GM18861 (cell line): ENCODE measurements around the gene ZNF438.
"Not testable (repeated sequence)": the region's sequence is repeated elsewhere in the genome, so short reads cannot be mapped to it uniquely, and the experiment has no call there.

Experiments
- ATAC-seq: cut with Tn5 transposase; IDR thresholded peaks from one replicate; pipeline ENCODE4 v1.9.1; 2021; ENCODE audit not compliant: unreplicated experiment

The ZNF438 gene

DNA sequence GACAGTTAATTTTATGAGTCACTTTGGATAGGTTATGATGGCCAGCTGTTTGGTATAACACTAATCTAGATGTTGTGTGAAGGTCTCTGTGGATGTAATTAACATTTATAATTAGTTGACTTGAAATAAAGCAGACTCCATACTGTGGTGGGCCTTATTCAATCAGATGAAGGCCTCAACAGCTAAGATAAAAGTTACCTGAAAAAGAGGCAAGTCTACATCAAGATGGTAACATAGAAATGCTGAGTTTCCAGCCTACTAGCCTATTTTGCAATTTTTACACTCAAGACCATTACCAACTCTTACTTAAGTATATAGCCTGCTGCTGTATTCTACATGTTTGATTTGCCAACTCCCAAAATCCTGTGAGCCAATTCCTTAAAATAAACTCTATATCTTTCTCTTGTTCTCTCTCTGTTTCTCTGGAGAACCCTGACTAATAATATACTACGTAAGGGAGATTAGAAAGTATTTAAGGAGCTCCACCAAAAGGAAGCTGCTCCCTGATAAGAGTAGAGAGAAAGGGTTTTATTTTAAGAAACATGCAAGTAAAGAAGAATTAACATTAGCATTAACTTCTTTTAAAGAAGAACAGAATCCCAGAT is 42.7 kb downstream of the ZNF438 start:
- ATAC-seq: no peak

DNA sequence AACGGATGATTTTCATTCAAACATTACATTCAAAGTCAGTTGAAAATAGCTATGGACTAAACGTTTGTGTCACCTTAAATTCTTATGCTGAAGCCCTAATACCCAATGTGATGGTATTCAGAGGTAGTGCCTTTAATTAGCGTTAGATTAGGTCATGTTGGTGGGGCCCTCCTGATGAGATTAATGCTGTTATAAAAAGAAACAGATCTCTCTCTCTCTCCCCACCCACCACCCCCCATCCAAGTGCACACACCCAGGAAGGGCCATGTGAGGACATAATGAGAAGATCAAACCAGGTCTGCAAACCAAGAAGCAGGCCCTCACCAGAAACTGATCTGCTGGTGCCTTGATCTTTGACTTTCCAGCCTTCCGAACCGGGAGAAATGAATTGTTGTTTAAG is 44.2 kb downstream of the ZNF438 start:
- no peak for ATAC-seq

GRCh38 chr10:30986053-30986555 is 45.6 kb downstream of the ZNF438 start:
- no peak for ATAC-seq

- no peak for ATAC-seq
Observed at GRCh38 chr10:30985512-30985911, 46.2 kb downstream of the ZNF438 start.

DNA sequence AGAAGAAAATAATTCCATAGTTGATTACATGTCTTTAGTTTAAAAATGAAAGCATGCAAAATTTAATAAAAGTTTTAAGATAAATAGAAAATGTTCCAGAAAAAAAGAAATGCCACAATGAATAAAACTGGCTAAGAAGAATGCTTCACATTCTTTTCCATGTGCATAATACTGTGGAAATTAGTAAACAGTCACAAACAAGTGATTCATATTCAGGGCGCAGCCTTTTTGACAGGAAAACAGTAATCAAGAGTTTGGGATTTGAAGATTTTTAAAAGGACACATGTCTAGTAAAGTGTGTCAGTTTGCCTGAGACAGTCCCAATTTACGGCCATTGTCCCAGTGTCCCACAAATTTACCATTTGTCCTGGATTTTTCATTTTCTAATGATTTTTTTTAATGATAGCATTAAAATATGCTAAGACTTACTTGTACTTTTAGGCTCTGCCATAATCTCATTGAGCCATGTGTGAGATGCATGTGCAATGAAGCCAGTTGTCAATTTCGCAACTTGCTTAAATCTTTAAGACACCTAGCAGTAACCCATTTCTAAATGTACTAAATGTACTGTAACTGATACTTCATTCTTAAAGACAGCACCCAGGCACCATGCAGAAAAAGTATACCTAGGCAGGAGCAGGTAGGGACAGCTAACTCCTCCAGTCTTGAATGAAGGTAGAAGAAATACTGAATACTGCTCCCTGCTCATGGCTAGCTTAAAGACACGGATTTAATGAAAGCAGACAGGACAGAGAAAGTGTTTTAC is 46.9 kb downstream of the ZNF438 start:
- ATAC-seq: no peak

GRCh38 chr10:30983209-30983608 is 48.5 kb downstream of the ZNF438 start:
- not testable (repeated sequence) for ATAC-seq

GRCh38 chr10:30980951-30981616 is 50.6 kb downstream of the ZNF438 start:
- no peak for ATAC-seq

GRCh38 chr10:30979956-30980355 is 51.7 kb downstream of the ZNF438 start:
- ATAC-seq: no peak

GRCh38 chr10:30978843-30979242 is 52.8 kb downstream of the ZNF438 start:
- ATAC-seq: no peak

- ATAC-seq: no peak
Observed at GRCh38 chr10:30977385-30977784, 54.3 kb downstream of the ZNF438 start.

DNA sequence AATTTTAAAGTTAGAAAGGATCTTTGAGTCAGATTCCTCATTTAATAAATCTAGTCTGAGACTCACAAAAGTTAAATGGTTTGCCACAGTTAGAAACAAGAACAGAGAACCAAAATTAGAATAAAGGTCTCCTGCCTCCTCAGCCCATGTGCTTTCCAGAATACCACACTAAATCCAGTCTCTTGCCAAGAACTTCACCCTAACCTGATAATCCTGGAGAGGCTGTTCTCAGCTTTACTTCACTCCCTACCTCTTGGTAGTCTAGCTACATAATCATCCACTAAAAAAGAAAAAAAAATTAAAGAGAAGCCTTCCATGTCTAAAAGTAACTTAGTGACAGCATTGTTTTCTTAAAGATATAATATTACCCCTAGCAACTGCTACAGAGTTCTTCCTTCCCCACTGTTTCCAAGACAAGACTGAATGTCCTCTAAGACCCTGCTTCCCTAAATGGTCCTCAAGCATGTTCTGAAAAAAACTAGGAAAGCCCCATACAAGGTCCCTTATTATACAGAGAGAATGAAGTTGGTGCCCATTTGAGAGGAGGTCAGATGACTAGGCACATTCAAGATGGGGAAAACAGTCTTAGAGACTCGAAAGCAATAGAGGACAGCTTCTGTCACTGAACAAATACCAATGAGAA is 56.8 kb downstream of the ZNF438 start:
- no peak for ATAC-seq

DNA sequence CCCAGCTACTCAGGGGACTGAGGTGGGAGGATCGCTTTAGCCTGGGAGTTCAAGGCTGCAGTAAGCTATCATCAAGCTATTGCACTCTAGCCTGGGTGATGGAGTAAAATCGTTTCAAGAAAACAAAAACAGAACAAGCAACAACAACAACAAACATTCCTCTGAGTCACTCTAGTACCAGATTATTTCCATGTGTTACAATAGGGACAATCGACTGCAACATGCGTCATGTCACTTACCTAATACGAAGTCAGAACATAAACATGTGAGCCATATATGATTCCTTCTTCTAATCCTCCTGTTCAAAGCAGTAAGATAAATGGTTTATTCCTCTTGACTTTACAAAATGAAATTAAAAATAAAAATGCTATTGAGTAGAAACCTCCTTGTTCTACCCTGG is 57.3 kb downstream of the ZNF438 start:
- ATAC-seq: no peak

DNA sequence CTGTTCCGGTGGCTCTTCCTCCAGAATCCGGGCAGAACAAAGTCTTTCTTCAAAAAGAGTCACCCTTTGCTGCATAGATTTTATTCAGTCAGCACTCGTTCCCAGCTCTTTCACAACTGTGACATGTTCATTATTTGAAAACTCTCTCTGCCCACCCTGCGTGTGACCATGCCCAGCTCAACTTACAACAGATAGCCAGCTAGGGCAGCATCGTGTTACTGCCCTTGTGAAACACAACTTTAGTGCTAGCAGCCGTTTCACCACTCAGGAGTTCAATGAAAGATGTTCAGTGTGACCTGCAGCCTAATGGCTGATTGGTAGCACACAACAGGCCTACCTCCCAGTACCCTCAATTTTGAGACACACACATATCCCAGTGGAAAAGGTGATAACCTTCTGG is 57.9 kb downstream of the ZNF438 start:
- no peak for ATAC-seq

- ATAC-seq: no peak
Observed at GRCh38 chr10:30970760-30971460, 60.8 kb downstream of the ZNF438 start.

GRCh38 chr10:30968711-30969110 is 63.0 kb downstream of the ZNF438 start:
- no peak for ATAC-seq

- ATAC-seq: no peak
Observed at GRCh38 chr10:30967650-30968410, 63.8 kb downstream of the ZNF438 start.

- no peak for ATAC-seq
Observed at GRCh38 chr10:30963992-30964930, 67.4 kb downstream of the ZNF438 start.

DNA sequence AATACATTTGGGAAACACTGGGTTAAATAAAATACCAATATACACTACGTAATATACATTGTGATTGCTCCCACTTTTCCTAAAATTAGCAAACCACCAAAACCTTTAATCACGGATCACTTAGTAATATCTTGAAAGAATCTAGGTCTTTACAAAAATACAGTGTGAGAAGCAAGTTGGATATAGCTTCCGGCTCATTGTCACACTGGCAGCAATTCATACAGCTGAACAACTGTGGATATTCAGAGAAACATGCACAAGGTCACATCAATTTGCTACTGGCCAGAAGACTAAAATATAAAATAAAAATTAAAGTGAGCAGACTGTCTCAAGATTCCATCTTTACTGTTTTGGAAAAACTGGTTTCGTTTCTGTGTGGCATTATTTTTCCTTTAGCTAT is 69.1 kb downstream of the ZNF438 start:
- no peak for ATAC-seq

DNA sequence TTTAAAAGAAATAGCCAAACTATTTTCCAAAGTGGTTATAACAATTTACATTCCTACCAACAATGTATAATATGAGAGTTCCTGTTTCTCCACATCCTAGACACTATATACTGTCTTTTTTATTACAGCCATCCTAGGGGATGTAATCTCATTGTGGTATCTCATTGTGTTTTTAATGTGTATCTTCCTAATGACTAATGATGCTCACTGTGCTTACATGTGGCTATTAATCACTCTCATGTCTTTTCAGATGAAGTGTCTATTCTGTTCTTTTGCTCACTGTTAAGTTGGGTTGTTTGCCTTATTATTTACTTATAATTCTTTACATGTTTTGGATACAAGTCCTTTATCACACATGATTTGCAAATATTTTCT is 71.8 kb downstream of the ZNF438 start:
- no peak for ATAC-seq
